DOHH2 (cell line): Measurements from ENCODE around the gene ZSWIM8.
A peak's percentile ranks its signal among the peaks of the same experiment; 100 is the strongest.

Experiments used
- H3F3A ChIP-seq: fragments of 200-600 bp; sonication (generic), shearing (Covaris generic); 2 replicates; pipeline ENCODE4 v1.6.0; 2016; ENCODE audit warnings: antibody characterized with exemption, mild to moderate bottlenecking; ENCODE audit not compliant: control insufficient read depth, insufficient read depth
- H3K27ac ChIP-seq: fragments of 200-600 bp; sonication (generic); 2 replicates; pipeline ENCODE4 v1.5.1; 2014; ENCODE audit warnings: low read depth, mild to moderate bottlenecking, low read length, moderate library complexity
- H3K27me3 ChIP-seq: fragments of 200-600 bp; sonication (generic); 2 replicates; pipeline ENCODE4 v1.6.1; 2014; ENCODE audit warnings: mild to moderate bottlenecking, low read length, mixed read lengths; ENCODE audit not compliant: control insufficient read depth
- H3K36me3 ChIP-seq: fragments of 200-600 bp; sonication (generic); 2 replicates; pipeline ENCODE4 v1.6.1; 2014; ENCODE audit warnings: mild to moderate bottlenecking, low read length, moderate library complexity, mixed read lengths; ENCODE audit not compliant: control insufficient read depth
- H3K4me1 ChIP-seq: fragments of 200-600 bp; sonication (generic); 2 replicates; pipeline ENCODE4 v1.6.1; 2014; ENCODE audit warnings: mild to moderate bottlenecking, low read length, mixed read lengths; ENCODE audit not compliant: control insufficient read depth
- H3K4me2 ChIP-seq: fragments of 200-600 bp; sonication (generic); 2 replicates; pipeline ENCODE4 v1.6.0; 2014; ENCODE audit warnings: mild to moderate bottlenecking, low read length, moderate library complexity
- H3K4me3 ChIP-seq: fragments of 200-600 bp; sonication (generic); 2 replicates; pipeline ENCODE4 v1.5.1; 2014; ENCODE audit warnings: mild to moderate bottlenecking, low read length, mixed read lengths
- H3K79me2 ChIP-seq: fragments of 200-600 bp; sonication (generic); 2 replicates; pipeline ENCODE4 v1.6.1; 2014; ENCODE audit warnings: mild to moderate bottlenecking, low read length, mixed read lengths; ENCODE audit not compliant: control insufficient read depth
- H3K9me2 ChIP-seq: fragments of 200-600 bp; sonication (generic); replicated peaks from 2 replicates; pipeline ENCODE4 v1.6.1; 2014; ENCODE audit warnings: mild to moderate bottlenecking, low read length, mixed read lengths; ENCODE audit not compliant: control insufficient read depth
- H3K9me3 ChIP-seq: fragments of 200-600 bp; sonication (generic); 2 replicates; pipeline ENCODE4 v1.6.1; 2014; ENCODE audit warnings: antibody characterized with exemption, low read length, mixed read lengths; ENCODE audit not compliant: control insufficient read depth, insufficient read depth
- H4K20me1 ChIP-seq: fragments of 200-600 bp; sonication (generic); 2 replicates; pipeline ENCODE4 v1.6.0; 2014; ENCODE audit warnings: low read depth, mild to moderate bottlenecking, antibody characterized with exemption, low read length, moderate library complexity; ENCODE audit not compliant: control insufficient read depth, insufficient read depth
- CTCF ChIP-seq: fragments of 200-600 bp; sonication (generic); IDR thresholded peaks from one replicate; pipeline ENCODE4 v1.5.1; 2014; ENCODE audit warnings: antibody characterized with exemption, mild to moderate bottlenecking, low read depth, low read length; ENCODE audit not compliant: poor library complexity, severe bottlenecking
- EZH2phosphoT487 ChIP-seq: fragments of 200-600 bp; sonication (generic); IDR thresholded peaks from 2 replicates; pipeline ENCODE4 v1.6.1; 2017; ENCODE audit warnings: borderline replicate concordance, mild to moderate bottlenecking, antibody characterized with exemption, low read length, moderate library complexity, mixed read lengths

Gene ZSWIM8

DNA sequence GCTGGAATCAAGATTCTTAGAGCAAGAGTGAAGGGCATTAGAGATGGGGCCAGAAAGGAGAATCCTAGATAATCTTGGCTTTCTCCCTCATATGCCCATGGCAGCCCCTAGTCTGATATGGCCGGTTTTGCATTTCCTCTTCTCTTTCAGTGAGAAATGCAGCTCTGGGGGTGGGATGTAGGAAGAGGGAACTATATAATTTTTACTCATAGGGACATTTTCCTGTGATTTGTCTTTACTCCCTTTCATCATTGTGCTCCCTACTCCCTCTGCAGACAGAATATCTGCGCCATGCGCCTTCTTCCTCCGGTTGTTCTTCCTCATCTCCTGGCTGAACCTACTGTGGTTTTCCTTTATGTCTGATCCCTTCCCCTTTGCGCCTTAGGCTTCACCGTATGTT lies 20.3 kb upstream of the ZSWIM8 start:
- no peaks in the 10 kb centered on the region for H3K79me2 ChIP-seq
- H3K9me2 ChIP-seq, result no peaks in the 10 kb centered on the region
- no peaks in the 10 kb centered on the region for H4K20me1 ChIP-seq

GRCh38 chr10:73768881-73769280 lies 16.5 kb upstream of the ZSWIM8 start:
- Histone ChIP-seq H4K20me1 (no peaks in the 10 kb centered on the region), H3K4me3 (peak overlapping the region; percentile 19; the same call in 1 of the 2 replicates), H3K27ac (peak overlapping the region; percentile 22), H3K36me3 (peaks cover 82% of the 10 kb centered on the region), H3K4me1 (peaks cover 31% of the 10 kb centered on the region), H3K79me2 (peaks cover 17% of the 10 kb centered on the region), H3K4me2 (peak overlapping the region; percentile 43), H3F3A (peaks cover 12% of the 10 kb centered on the region), H3K9me3 (no peaks in the 10 kb centered on the region), H3K27me3 (no peaks in the 10 kb centered on the region), H3K9me2 (no peaks in the 10 kb centered on the region)
- peak; percentile 56 for TF ChIP-seq CTCF
- TF ChIP-seq EZH2phosphoT487, result no peak

More for the DNA sequence above, 20.3 kb upstream of the ZSWIM8 start:
- Histone ChIP-seq H3K9me3 (no peaks in the 10 kb centered on the region), H3F3A (no peaks in the 10 kb centered on the region; the same call in 1 of the 2 replicates), H3K36me3 (peaks cover 86% of the 10 kb centered on the region), H3K27me3 (no peaks in the 10 kb centered on the region), H3K4me1 (peaks cover 19% of the 10 kb centered on the region), H3K27ac (no peak overlapping the region), H3K4me3 (no peak overlapping the region), H3K4me2 (no peak overlapping the region)
- TF ChIP-seq CTCF (no peak), EZH2phosphoT487 (no peak)

GRCh38 chr10:73769396-73769795 lies 16.0 kb upstream of the ZSWIM8 start:
- Histone ChIP-seq H3K4me1 (peaks cover 31% of the 10 kb centered on the region), H3K36me3 (peaks cover 83% of the 10 kb centered on the region), H3K4me2 (peak overlapping the region; percentile 43), H3K79me2 (peaks cover 22% of the 10 kb centered on the region), H3K27me3 (no peaks in the 10 kb centered on the region), H3K9me2 (no peaks in the 10 kb centered on the region), H3F3A (peaks cover 12% of the 10 kb centered on the region), H3K27ac (peak overlapping the region; percentile 22; the same call in 1 of the 2 replicates), H3K4me3 (0 out of 2 replicates have a peak overlapping the region, but pooled peaks have one; percentile 6), H4K20me1 (no peaks in the 10 kb centered on the region), H3K9me3 (no peaks in the 10 kb centered on the region)
- TF ChIP-seq CTCF (no peak), EZH2phosphoT487 (no peak)
